Measurements from ENCODE around the gene PTPRN2. TPM values are rescaled to one million over a fixed set of nuclear protein-coding genes. Genes with fewer than 3 reads are reported as not detected.

The PTPRN2 gene
- total and polyA plus RNA-seq, 2 donors (not counting 1 experiment from before 2014, with no cell fraction given), result 0.54 to 1.2 TPM

GRCh38 chr7:158588878-158589442, 1.3 kb upstream of the PTPRN2 start:
- Histone ChIP-seq H3K79me2 (ENCODE audit: control insufficient read depth, insufficient read depth, low read length) (no peaks in the 10 kb centered on the region), H2AFZ (ENCODE audit: low read length) (no peak overlapping the region), H3K27ac (ENCODE audit: insufficient read depth, low read length) (no peak overlapping the region), H3K27me3 (ENCODE audit: control insufficient read depth, insufficient read depth, low read length) (peaks cover 29% of the 10 kb centered on the region), H3K9me3 (ENCODE audit: control insufficient read depth, insufficient read depth, low read depth, low read length) (no peaks in the 10 kb centered on the region), H3K36me3 (ENCODE audit: control insufficient read depth, insufficient read depth, low read length) (no peaks in the 10 kb centered on the region), H3K4me1 (ENCODE audit: control insufficient read depth, extremely low read depth, insufficient read depth, low read length) (no peaks in the 10 kb centered on the region), H3K4me3 (replicated peaks in 1 of 4; ENCODE audit: control extremely low read depth in 1 of 4, insufficient read depth in 1 of 4, low read depth in 3 of 4, low read length in 4 of 4) (no peak overlapping the region), H3K4me2 (ENCODE audit: extremely low read depth, insufficient read depth, low read length) (no peak overlapping the region), H4K20me1 (ENCODE audit: control insufficient read depth, extremely low read depth, insufficient read depth, low read length) (no peaks in the 10 kb centered on the region), H3K9ac (ENCODE audit: insufficient read depth, low read length) (no peak overlapping the region)
- no peak for TF ChIP-seq CTCF (conservative IDR thresholded peaks at IDR 0.05 in 1 of 2, IDR thresholded peaks at IDR 0.05 in 1 of 2; ENCODE audit: low read depth in 1 of 2, low read length in 2 of 2)
- no peak for TF ChIP-seq EZH2 (IDR thresholded peaks at IDR 0.05; ENCODE audit: low read length, missing control alignments)
- DNase-seq (ENCODE audit: low read depth in 2 of 2), result no peak

DNA sequence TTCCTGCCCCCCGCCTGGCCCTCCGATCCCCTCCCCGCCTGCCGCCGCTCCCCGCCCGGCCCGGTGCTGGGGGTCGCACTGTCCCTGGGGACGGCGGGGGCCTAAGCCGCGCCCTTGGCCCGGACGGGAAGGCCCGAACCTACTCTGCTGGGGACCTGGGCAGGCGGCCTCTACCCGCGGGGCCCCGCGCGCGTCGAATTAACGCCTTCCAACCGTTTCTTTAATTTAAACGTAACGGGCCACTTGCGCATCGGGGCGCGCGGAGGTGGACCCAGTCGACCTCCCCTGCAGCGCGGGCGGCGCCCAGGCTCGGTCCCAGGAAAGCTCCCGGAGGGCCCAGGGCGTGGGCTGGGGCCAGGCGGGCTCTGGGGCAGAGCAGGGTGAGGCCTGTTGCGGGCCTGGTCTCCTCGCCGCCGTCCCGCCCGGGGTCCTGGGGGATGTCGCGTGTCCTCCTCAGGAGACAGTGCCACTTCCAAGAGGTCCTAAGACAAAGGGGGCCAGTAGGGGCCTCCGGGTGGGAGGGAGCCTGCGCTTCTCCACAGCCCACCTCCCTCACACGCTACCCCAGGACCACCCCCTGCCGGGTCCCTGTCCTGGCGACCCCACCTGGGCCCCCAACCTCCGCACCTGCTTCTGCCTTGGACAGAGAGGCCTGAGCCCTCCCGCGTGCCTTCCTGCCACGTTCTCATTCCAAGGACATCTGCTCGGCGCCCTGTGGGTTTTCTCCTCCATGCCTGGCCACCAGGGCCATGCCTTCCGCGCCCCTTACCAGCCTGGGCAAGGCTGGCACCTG, 658 bp upstream of the PTPRN2 start:
- H3K36me3 ChIP-seq (ENCODE audit: control insufficient read depth, insufficient read depth, low read length), result no peaks in the 10 kb centered on the region
- peak overlapping the region in 2 of 4 experiments; percentile 9 to 43 for H3K4me3 ChIP-seq (replicated peaks in 1 of 4; ENCODE audit: control extremely low read depth in 1 of 4, insufficient read depth in 1 of 4, low read depth in 3 of 4, low read length in 4 of 4)
- no peaks in the 10 kb centered on the region for H3K79me2 ChIP-seq (ENCODE audit: control insufficient read depth, insufficient read depth, low read length)
- no peak overlapping the region for H2AFZ ChIP-seq (ENCODE audit: low read length)
- no peak for DNase-seq (ENCODE audit: low read depth in 2 of 2)
- H3K4me2 ChIP-seq (ENCODE audit: extremely low read depth, insufficient read depth, low read length), result peak overlapping the region; percentile 51
- H3K4me1 ChIP-seq (ENCODE audit: control insufficient read depth, extremely low read depth, insufficient read depth, low read length), result no peaks in the 10 kb centered on the region
- H3K9me3 ChIP-seq (ENCODE audit: control insufficient read depth, insufficient read depth, low read depth, low read length), result no peaks in the 10 kb centered on the region
- no peak overlapping the region for H3K27ac ChIP-seq (ENCODE audit: insufficient read depth, low read length)
- H4K20me1 ChIP-seq (ENCODE audit: control insufficient read depth, extremely low read depth, insufficient read depth, low read length), result no peaks in the 10 kb centered on the region
- H3K27me3 ChIP-seq (ENCODE audit: control insufficient read depth, insufficient read depth, low read length), result peaks cover 29% of the 10 kb centered on the region
- H3K9ac ChIP-seq (ENCODE audit: insufficient read depth, low read length), result no peak overlapping the region
- TF ChIP-seq CTCF (conservative IDR thresholded peaks at IDR 0.05 in 1 of 2, IDR thresholded peaks at IDR 0.05 in 1 of 2; ENCODE audit: low read depth in 1 of 2, low read length in 2 of 2), result no peak
- TF ChIP-seq EZH2 (IDR thresholded peaks at IDR 0.05; ENCODE audit: low read length, missing control alignments), result no peak

- Histone ChIP-seq H3K4me1 (ENCODE audit: control insufficient read depth, extremely low read depth, insufficient read depth, low read length) (no peaks in the 10 kb centered on the region), H3K9ac (ENCODE audit: insufficient read depth, low read length) (no peak overlapping the region), H3K36me3 (ENCODE audit: control insufficient read depth, insufficient read depth, low read length) (no peaks in the 10 kb centered on the region), H3K9me3 (ENCODE audit: control insufficient read depth, insufficient read depth, low read depth, low read length) (no peaks in the 10 kb centered on the region), H3K4me3 (replicated peaks in 1 of 4; ENCODE audit: control extremely low read depth in 1 of 4, insufficient read depth in 1 of 4, low read depth in 3 of 4, low read length in 4 of 4) (no peak overlapping the region), H4K20me1 (ENCODE audit: control insufficient read depth, extremely low read depth, insufficient read depth, low read length) (no peaks in the 10 kb centered on the region), H3K4me2 (ENCODE audit: extremely low read depth, insufficient read depth, low read length) (no peak overlapping the region), H3K27me3 (ENCODE audit: control insufficient read depth, insufficient read depth, low read length) (peaks cover 29% of the 10 kb centered on the region), H2AFZ (ENCODE audit: low read length) (no peak overlapping the region), H3K27ac (ENCODE audit: insufficient read depth, low read length) (no peak overlapping the region), H3K79me2 (ENCODE audit: control insufficient read depth, insufficient read depth, low read length) (no peaks in the 10 kb centered on the region)
- no peak for DNase-seq (ENCODE audit: low read depth in 2 of 2)
- TF ChIP-seq CTCF (conservative IDR thresholded peaks at IDR 0.05 in 1 of 2, IDR thresholded peaks at IDR 0.05 in 1 of 2; ENCODE audit: low read depth in 1 of 2, low read length in 2 of 2), result no peak
- no peak for TF ChIP-seq EZH2 (IDR thresholded peaks at IDR 0.05; ENCODE audit: low read length, missing control alignments)
These were observed 993 bp downstream of the PTPRN2 start for GRCh38 chr7:158586499-158587161.

Data from fibroblast of lung (primary cell).